Glutamatergic neuron (in vitro differentiated cells): ENCODE data around the gene FAM169A. TPM values are rescaled to one million over a fixed set of nuclear protein-coding genes. Genes with fewer than 3 reads are reported as not detected.

Experiments
- DNase-seq: peaks from one replicate; pipeline ENCODE4 v3.0.0; 2022
- H3K27ac Mint-ChIP-seq: one replicate; pipeline ENCODE4 v1.8.0; 2020; ENCODE audit warnings: mild to moderate bottlenecking, mixed read lengths, inconsistent platforms; ENCODE audit not compliant: unreplicated experiment
- H3K27me3 Mint-ChIP-seq: one replicate; pipeline ENCODE4 v1.8.0; 2020; ENCODE audit warnings: mild to moderate bottlenecking, moderate library complexity, mixed read lengths, inconsistent platforms; ENCODE audit not compliant: unreplicated experiment
- H3K36me3 Mint-ChIP-seq: one replicate; pipeline ENCODE4 v1.8.0; 2020; ENCODE audit warnings: mild to moderate bottlenecking, mixed read lengths, inconsistent platforms; ENCODE audit not compliant: unreplicated experiment
- H3K4me1 Mint-ChIP-seq: one replicate; pipeline ENCODE4 v1.8.0; 2020; ENCODE audit warnings: mild to moderate bottlenecking, low read depth, mixed read lengths, inconsistent platforms; ENCODE audit not compliant: unreplicated experiment
- H3K4me3 Mint-ChIP-seq: one replicate; pipeline ENCODE4 v1.8.0; 2020; ENCODE audit warnings: mild to moderate bottlenecking, mixed read lengths, inconsistent platforms; ENCODE audit not compliant: unreplicated experiment
- H3K9me3 Mint-ChIP-seq: one replicate; pipeline ENCODE4 v1.8.0; 2020; ENCODE audit warnings: mild to moderate bottlenecking, moderate library complexity, mixed read lengths, inconsistent platforms; ENCODE audit not compliant: unreplicated experiment
- CTCF ChIP-seq: fragments of 200-600 bp; sonication (generic); IDR thresholded peaks from one replicate; pipeline ENCODE4 v1.5.0; 2021; ENCODE audit not compliant: partially characterized antibody, unreplicated experiment
- total RNA-seq: library from RNA; stranded (reverse); fragmentation: NEBNext Ultra II Directional; extraction: Animal tissue kit (Norgen Biotek cat#: 25700); gene quantifications from one replicate; pipeline ENCODE4 v1.2.1, GENCODE V29; 2021; ENCODE audit not compliant: unreplicated experiment

Gene FAM169A
- total RNA-seq, 1 donor from 2014 or later: 9.5 TPM

DNA sequence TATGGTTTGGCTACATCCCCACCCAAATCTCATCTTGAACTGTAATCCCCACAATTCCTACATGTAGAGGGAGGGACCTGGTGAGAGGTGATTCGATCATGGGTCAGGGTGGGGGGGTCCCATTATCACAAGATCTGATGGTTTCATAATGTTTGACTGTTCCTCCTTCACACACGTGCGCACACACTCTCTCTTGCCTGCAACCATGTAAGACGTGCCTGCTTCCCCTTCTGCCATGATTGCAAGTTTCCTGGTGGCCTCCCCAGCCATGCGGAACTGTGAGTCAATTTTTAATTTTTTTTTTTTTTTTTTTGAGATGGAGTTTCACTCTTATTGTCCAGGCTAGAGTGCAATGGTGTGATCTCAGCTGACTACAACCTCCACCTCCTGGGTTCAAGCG is 27.0 kb downstream of the FAM169A start:
- Mint-ChIP-seq H3K27ac (no peak overlapping the region), H3K36me3 (no peaks in the 10 kb centered on the region), H3K27me3 (no peaks in the 10 kb centered on the region), H3K9me3 (no peaks in the 10 kb centered on the region), H3K4me1 (no peaks in the 10 kb centered on the region), H3K4me3 (no peak overlapping the region)
- no peak for TF ChIP-seq CTCF
- no peak for DNase-seq

- no peak for TF ChIP-seq CTCF
- H3K4me1 Mint-ChIP-seq: no peaks in the 10 kb centered on the region
- no peaks in the 10 kb centered on the region for H3K27me3 Mint-ChIP-seq
- no peak overlapping the region for H3K27ac Mint-ChIP-seq
- H3K9me3 Mint-ChIP-seq: no peaks in the 10 kb centered on the region
- H3K4me3 Mint-ChIP-seq: no peak overlapping the region
- H3K36me3 Mint-ChIP-seq: no peaks in the 10 kb centered on the region
- no peak for DNase-seq
These were observed 27.9 kb downstream of the FAM169A start for GRCh38 chr5:74838262-74838661.

DNA sequence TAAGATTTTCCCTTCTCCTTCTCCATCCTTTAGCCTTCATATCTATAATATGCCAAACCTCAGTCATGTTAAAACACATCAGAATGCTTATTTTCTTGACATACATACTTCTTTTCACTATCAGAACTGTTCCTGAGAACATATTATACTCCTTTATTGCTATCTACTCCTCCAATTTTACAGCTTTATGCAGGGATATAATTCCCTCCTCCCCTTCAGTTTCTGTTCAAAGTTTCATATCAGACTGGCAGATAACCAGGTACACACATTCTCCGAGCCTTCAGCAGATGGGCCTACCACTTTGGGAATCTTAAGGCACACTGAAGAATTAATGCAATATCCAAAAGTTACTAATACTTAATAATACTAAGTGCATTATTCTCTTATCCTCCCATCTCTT is 29.1 kb downstream of the FAM169A start:
- H3K4me1 Mint-ChIP-seq: no peaks in the 10 kb centered on the region
- H3K9me3 Mint-ChIP-seq: no peaks in the 10 kb centered on the region
- H3K27me3 Mint-ChIP-seq: no peaks in the 10 kb centered on the region
- TF ChIP-seq CTCF: no peak
- no peaks in the 10 kb centered on the region for H3K36me3 Mint-ChIP-seq
- H3K27ac Mint-ChIP-seq: no peak overlapping the region
- DNase-seq: no peak
- H3K4me3 Mint-ChIP-seq: no peak overlapping the region

DNA sequence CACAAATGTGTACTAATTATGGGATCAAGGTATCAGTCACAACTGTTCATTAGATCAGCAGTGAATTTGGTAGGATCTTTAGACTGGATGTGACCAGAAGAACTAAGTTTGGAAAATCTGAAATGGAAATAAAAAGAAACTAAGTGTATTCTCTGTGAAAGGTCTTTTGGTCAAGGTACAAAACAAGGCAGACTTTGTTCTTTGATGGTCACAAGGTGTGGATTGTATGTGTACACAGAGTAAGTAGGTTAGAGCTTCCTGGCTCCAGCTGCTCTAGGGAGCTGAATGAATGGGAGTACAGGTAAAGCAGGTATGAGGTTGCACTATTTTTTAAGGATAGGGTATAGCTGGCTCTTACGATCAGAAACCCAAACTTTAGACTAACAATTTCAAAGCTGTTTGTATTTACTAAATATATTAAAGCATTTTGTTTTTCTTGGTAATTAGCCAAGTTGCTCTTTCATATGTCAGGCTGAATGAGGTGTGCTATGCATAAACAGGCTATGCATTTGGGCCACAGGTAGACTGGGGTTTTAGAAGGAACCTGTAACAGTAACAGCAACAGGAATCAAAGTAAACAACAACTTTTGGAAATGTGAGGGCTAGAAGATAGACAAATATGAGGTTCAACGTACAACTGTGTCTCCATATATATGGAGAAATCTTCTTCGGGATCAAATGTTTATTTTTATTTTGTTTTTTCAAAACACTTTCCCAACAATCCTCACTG is 32.5 kb downstream of the FAM169A start:
- Mint-ChIP-seq H3K36me3 (no peaks in the 10 kb centered on the region), H3K27ac (no peak overlapping the region), H3K27me3 (no peaks in the 10 kb centered on the region), H3K4me1 (no peaks in the 10 kb centered on the region), H3K9me3 (no peaks in the 10 kb centered on the region), H3K4me3 (no peak overlapping the region)
- no peak for DNase-seq
- no peak for TF ChIP-seq CTCF

GRCh38 chr5:74829413-74829812 is 36.8 kb downstream of the FAM169A start:
- Mint-ChIP-seq H3K4me1 (no peaks in the 10 kb centered on the region), H3K27me3 (no peaks in the 10 kb centered on the region), H3K9me3 (no peaks in the 10 kb centered on the region), H3K36me3 (no peaks in the 10 kb centered on the region), H3K27ac (no peak overlapping the region), H3K4me3 (no peak overlapping the region)
- no peak for TF ChIP-seq CTCF
- DNase-seq: no peak
